HCT116 (cell line): ENCODE measurements around the gene FSTL4.

Experiments
- CEBPB ChIP-seq: IDR thresholded peaks from 2 replicates; pipeline ENCODE4 v1.6.1; 2012; ENCODE audit warnings: low read depth
- EZH2 ChIP-seq: fragments of 200-600 bp; sonication (generic); IDR thresholded peaks from 2 replicates; pipeline ENCODE4 v1.6.1; 2017; ENCODE audit warnings: antibody characterized with exemption, mixed run types
- FOSL1 ChIP-seq: IDR thresholded peaks from 2 replicates; pipeline ENCODE4 v1.6.1; 2012; ENCODE audit warnings: low read depth
- POLR2A ChIP-seq: IDR thresholded peaks from 2 replicates; pipeline ENCODE4 v1.7.0; 2011; ENCODE audit warnings: borderline replicate concordance; ENCODE audit not compliant: insufficient read depth, insufficient read length; ENCODE audit errors: extremely low read depth
- RAD21 ChIP-seq: IDR thresholded peaks from 2 replicates; pipeline ENCODE4 v1.6.1; 2012; ENCODE audit warnings: low read depth, mild to moderate bottlenecking
- SRF ChIP-seq: IDR thresholded peaks from 2 replicates; pipeline ENCODE4 v1.6.1; 2012; ENCODE audit warnings: low read depth
- TF ChIP-seq, protein P1 (sequence below), 3 experiments: fragments of 200-600 bp in 1 of 3; sonication (generic) in 1 of 3; IDR thresholded peaks in 2 of 3; conservative IDR thresholded peaks in 1 of 3; 2 replicates each; pipeline ENCODE4 v1.5.1; 2012 to 2017; ENCODE audit warnings: low read depth in 2 of 3, low read length in 2 of 3, antibody characterized with exemption in 1 of 3, borderline replicate concordance in 1 of 3, control low read depth in 1 of 3, mild to moderate bottlenecking in 1 of 3, mixed read lengths in 1 of 3, mixed run types in 1 of 3, moderate library complexity in 1 of 3; ENCODE audit not compliant: insufficient read depth in 1 of 3
- TF ChIP-seq, protein P2 (sequence below): IDR thresholded peaks from 2 replicates; pipeline ENCODE4 v1.6.1; 2011; ENCODE audit warnings: mild to moderate bottlenecking, low read length, moderate library complexity; ENCODE audit not compliant: insufficient replicate concordance; ENCODE audit errors: extremely low read depth
- TF ChIP-seq, protein P3 (sequence below): IDR thresholded peaks from 2 replicates; pipeline ENCODE4 v1.6.1; 2012
- TF ChIP-seq, protein P4 (sequence below): IDR thresholded peaks from 2 replicates; pipeline ENCODE4 v1.6.1; 2012; ENCODE audit warnings: low read depth

DNA sequence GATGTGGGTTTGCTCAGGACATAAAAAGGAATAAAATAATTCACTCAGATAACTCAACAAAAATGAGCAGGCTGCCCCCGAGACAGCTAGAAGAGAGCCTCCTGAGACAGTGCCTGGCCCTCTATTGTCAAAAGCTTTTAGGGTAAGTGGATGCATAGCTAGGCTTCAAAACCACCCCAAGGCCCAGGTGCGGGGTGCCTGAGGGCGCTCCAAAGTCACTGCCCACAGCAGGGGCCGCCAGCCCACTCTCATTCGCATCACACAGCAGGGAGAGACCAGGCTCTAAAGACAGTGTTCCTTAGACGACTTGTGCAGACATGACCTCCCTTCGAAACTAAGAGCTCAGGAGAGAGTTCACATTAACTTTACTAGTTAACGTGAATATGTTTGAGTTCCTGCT, 271.5 kb downstream of the FSTL4 start:
- no peak for TF ChIP-seq POLR2A
- TF ChIP-seq, protein P1, sequence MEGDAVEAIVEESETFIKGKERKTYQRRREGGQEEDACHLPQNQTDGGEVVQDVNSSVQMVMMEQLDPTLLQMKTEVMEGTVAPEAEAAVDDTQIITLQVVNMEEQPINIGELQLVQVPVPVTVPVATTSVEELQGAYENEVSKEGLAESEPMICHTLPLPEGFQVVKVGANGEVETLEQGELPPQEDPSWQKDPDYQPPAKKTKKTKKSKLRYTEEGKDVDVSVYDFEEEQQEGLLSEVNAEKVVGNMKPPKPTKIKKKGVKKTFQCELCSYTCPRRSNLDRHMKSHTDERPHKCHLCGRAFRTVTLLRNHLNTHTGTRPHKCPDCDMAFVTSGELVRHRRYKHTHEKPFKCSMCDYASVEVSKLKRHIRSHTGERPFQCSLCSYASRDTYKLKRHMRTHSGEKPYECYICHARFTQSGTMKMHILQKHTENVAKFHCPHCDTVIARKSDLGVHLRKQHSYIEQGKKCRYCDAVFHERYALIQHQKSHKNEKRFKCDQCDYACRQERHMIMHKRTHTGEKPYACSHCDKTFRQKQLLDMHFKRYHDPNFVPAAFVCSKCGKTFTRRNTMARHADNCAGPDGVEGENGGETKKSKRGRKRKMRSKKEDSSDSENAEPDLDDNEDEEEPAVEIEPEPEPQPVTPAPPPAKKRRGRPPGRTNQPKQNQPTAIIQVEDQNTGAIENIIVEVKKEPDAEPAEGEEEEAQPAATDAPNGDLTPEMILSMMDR (IDR thresholded peaks at IDR 0.05 in 2 of 3, conservative IDR thresholded peaks at IDR 0.05 in 1 of 3; ENCODE audit: borderline replicate concordance in 1 of 3, insufficient read depth in 1 of 3, low read depth in 2 of 3, low read length in 2 of 3), result no peak
- no peak for TF ChIP-seq RAD21
- TF ChIP-seq, protein P2, sequence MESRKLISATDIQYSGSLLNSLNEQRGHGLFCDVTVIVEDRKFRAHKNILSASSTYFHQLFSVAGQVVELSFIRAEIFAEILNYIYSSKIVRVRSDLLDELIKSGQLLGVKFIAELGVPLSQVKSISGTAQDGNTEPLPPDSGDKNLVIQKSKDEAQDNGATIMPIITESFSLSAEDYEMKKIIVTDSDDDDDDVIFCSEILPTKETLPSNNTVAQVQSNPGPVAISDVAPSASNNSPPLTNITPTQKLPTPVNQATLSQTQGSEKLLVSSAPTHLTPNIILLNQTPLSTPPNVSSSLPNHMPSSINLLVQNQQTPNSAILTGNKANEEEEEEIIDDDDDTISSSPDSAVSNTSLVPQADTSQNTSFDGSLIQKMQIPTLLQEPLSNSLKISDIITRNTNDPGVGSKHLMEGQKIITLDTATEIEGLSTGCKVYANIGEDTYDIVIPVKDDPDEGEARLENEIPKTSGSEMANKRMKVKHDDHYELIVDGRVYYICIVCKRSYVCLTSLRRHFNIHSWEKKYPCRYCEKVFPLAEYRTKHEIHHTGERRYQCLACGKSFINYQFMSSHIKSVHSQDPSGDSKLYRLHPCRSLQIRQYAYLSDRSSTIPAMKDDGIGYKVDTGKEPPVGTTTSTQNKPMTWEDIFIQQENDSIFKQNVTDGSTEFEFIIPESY, result no peak
- TF ChIP-seq, protein P3, sequence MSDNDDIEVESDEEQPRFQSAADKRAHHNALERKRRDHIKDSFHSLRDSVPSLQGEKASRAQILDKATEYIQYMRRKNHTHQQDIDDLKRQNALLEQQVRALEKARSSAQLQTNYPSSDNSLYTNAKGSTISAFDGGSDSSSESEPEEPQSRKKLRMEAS, result no peak
- TF ChIP-seq EZH2, result no peak
- no peak for TF ChIP-seq SRF
- TF ChIP-seq CEBPB, result no peak
- TF ChIP-seq FOSL1, result no peak
- TF ChIP-seq, protein P4, sequence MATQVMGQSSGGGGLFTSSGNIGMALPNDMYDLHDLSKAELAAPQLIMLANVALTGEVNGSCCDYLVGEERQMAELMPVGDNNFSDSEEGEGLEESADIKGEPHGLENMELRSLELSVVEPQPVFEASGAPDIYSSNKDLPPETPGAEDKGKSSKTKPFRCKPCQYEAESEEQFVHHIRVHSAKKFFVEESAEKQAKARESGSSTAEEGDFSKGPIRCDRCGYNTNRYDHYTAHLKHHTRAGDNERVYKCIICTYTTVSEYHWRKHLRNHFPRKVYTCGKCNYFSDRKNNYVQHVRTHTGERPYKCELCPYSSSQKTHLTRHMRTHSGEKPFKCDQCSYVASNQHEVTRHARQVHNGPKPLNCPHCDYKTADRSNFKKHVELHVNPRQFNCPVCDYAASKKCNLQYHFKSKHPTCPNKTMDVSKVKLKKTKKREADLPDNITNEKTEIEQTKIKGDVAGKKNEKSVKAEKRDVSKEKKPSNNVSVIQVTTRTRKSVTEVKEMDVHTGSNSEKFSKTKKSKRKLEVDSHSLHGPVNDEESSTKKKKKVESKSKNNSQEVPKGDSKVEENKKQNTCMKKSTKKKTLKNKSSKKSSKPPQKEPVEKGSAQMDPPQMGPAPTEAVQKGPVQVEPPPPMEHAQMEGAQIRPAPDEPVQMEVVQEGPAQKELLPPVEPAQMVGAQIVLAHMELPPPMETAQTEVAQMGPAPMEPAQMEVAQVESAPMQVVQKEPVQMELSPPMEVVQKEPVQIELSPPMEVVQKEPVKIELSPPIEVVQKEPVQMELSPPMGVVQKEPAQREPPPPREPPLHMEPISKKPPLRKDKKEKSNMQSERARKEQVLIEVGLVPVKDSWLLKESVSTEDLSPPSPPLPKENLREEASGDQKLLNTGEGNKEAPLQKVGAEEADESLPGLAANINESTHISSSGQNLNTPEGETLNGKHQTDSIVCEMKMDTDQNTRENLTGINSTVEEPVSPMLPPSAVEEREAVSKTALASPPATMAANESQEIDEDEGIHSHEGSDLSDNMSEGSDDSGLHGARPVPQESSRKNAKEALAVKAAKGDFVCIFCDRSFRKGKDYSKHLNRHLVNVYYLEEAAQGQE, result no peak
